Measurements from ENCODE around the gene DCBLD2. TPM values are rescaled to one million over a fixed set of nuclear protein-coding genes. Genes with fewer than 3 reads are reported as not detected.

The DCBLD2 gene
- total RNA-seq, 1 experiment from 2014 or later = 265 TPM

DNA sequence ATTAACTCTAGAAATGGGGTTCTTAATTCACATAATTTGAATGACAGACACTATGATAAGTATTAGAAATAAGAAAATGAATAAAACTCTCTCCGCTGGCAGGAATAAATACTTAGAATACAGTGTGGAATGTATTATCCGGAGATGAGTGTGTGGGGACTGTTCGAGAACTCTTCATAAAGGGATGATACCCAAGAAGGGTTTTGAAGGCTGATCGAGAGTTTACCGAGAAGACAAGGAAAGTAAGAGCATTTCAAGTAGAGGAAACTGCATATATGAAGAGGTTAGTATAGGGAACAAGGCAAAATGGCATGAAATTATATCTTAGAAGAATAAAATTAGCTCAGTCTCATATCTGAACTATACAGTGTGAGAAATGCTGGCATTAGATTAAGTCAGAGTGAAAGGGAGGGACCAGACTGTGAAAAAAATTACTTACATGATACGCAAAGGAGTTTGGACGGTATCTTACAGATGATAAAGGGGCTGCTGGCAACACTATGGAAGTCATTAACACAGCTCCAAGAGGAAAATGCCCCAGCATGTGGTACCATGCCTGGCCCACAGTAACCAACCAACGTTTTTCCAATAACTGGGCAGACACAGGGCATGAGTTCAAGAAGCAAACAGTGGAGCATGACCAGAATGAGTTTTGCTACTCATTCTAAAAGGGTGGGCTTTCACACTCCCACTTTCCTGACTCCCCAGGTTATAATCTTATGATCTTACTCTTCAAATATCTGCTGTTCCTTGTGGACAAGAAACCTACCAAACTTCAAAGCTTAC is 6.5 kb downstream of the DCBLD2 start:
- H3K9me3 ChIP-seq (ENCODE audit: low read length) = no peaks in the 10 kb centered on the region
- peaks cover 92% of the 10 kb centered on the region for H3K36me3 ChIP-seq (ENCODE audit: low read depth, low read length)
- no peak overlapping the region for H2AFZ ChIP-seq (ENCODE audit: low read length)
- peak overlapping the region; percentile 8 for H3K27ac ChIP-seq (ENCODE audit: low read length)
- CTCF ChIA-PET = no interaction called here
- peaks cover 76% of the 10 kb centered on the region for H3K4me1 ChIP-seq (ENCODE audit: insufficient read depth, low read length)
- TF ChIP-seq EZH2phosphoT487 (IDR thresholded peaks at IDR 0.05; ENCODE audit: borderline replicate concordance, low read length) = no peak
- TF ChIP-seq EZH2 (IDR thresholded peaks at IDR 0.05; ENCODE audit: low read length, unreplicated experiment) = no peak
- TF ChIP-seq, protein P1, sequence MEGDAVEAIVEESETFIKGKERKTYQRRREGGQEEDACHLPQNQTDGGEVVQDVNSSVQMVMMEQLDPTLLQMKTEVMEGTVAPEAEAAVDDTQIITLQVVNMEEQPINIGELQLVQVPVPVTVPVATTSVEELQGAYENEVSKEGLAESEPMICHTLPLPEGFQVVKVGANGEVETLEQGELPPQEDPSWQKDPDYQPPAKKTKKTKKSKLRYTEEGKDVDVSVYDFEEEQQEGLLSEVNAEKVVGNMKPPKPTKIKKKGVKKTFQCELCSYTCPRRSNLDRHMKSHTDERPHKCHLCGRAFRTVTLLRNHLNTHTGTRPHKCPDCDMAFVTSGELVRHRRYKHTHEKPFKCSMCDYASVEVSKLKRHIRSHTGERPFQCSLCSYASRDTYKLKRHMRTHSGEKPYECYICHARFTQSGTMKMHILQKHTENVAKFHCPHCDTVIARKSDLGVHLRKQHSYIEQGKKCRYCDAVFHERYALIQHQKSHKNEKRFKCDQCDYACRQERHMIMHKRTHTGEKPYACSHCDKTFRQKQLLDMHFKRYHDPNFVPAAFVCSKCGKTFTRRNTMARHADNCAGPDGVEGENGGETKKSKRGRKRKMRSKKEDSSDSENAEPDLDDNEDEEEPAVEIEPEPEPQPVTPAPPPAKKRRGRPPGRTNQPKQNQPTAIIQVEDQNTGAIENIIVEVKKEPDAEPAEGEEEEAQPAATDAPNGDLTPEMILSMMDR (conservative IDR thresholded peaks at IDR 0.05; ENCODE audit: low read depth, low read length) = no peak
- POLR2A ChIA-PET (ENCODE audit: unreplicated experiment) = interaction anchor here (0.7 kb wide), 1 partner anchor 10 kb away, joined by 3 read pairs; no protein-coding TSS in a partner anchor
- H3K79me2 ChIP-seq (ENCODE audit: low read length) = peaks cover 100% of the 10 kb centered on the region
- peaks cover 96% of the 10 kb centered on the region for H4K20me1 ChIP-seq (ENCODE audit: low read length)
- H3K9me2 ChIP-seq (replicated peaks; ENCODE audit: low read length) = no peaks in the 10 kb centered on the region
- H3K27me3 ChIP-seq (ENCODE audit: low read length) = no peaks in the 10 kb centered on the region
- no peak for DNase-seq
- no TSS peak for BruUV-seq (replicated peaks)
- no peak overlapping the region for H3K9ac ChIP-seq (ENCODE audit: low read length)
- peak overlapping the region; percentile 90 for H3K4me3 ChIP-seq (ENCODE audit: low read length)
- intact Hi-C loops (cut with micrococcal nuclease) = loop anchor here (5.0 kb wide), 1 partner anchor 43 kb away; no protein-coding TSS in a partner anchor
- no peak for ATAC-seq
- H3F3A ChIP-seq (ENCODE audit: low read length, unreplicated experiment) = no peaks in the 10 kb centered on the region
- peak overlapping the region; percentile 90 for H3K4me2 ChIP-seq (ENCODE audit: low read length)

GRCh38 chr3:98893740-98894139 is 7.8 kb downstream of the DCBLD2 start:
- ChIA-PET CTCF (interaction anchor here (0.5 kb wide), 1 partner anchor 92 kb away, joined by 4 read pairs; no protein-coding TSS in a partner anchor), POLR2A (ENCODE audit: unreplicated experiment) (no interaction called here)
- Histone ChIP-seq H3K27me3 (ENCODE audit: low read length) (no peaks in the 10 kb centered on the region), H3K4me3 (ENCODE audit: low read length) (peak overlapping the region; percentile 90), H3K9me2 (replicated peaks; ENCODE audit: low read length) (no peaks in the 10 kb centered on the region), H3K27ac (ENCODE audit: low read length) (peak overlapping the region; percentile 8), H2AFZ (ENCODE audit: low read length) (no peak overlapping the region), H3K4me2 (ENCODE audit: low read length) (peak overlapping the region; percentile 90), H3K36me3 (ENCODE audit: low read depth, low read length) (peaks cover 95% of the 10 kb centered on the region), H3K79me2 (ENCODE audit: low read length) (peaks cover 100% of the 10 kb centered on the region), H3K9me3 (ENCODE audit: low read length) (no peaks in the 10 kb centered on the region), H3K9ac (ENCODE audit: low read length) (no peak overlapping the region), H4K20me1 (ENCODE audit: low read length) (peaks cover 98% of the 10 kb centered on the region), H3F3A (ENCODE audit: low read length, unreplicated experiment) (no peaks in the 10 kb centered on the region), H3K4me1 (ENCODE audit: insufficient read depth, low read length) (peaks cover 88% of the 10 kb centered on the region)
- intact Hi-C loops (cut with micrococcal nuclease) = no loop called here
- no TSS peak for BruUV-seq (replicated peaks)
- ATAC-seq = no peak; the same call in 1 of the 2 replicates
- TF ChIP-seq, protein P1 (conservative IDR thresholded peaks at IDR 0.05; ENCODE audit: low read depth, low read length) = no peak
- TF ChIP-seq EZH2phosphoT487 (IDR thresholded peaks at IDR 0.05; ENCODE audit: borderline replicate concordance, low read length) (no peak), EZH2 (IDR thresholded peaks at IDR 0.05; ENCODE audit: low read length, unreplicated experiment) (no peak)
- no peak for DNase-seq

- peaks cover 5% of the 10 kb centered on the region for H3F3A ChIP-seq (ENCODE audit: low read length, unreplicated experiment)
- no TSS peak for BruUV-seq (replicated peaks)
- H3K9me2 ChIP-seq (replicated peaks; ENCODE audit: low read length) = no peaks in the 10 kb centered on the region
- H3K9ac ChIP-seq (ENCODE audit: low read length) = no peak overlapping the region
- ATAC-seq = no peak
- ChIA-PET POLR2A (ENCODE audit: unreplicated experiment) (no interaction called here), CTCF (no interaction called here)
- H4K20me1 ChIP-seq (ENCODE audit: low read length) = peaks cover 95% of the 10 kb centered on the region
- TF ChIP-seq EZH2phosphoT487 (IDR thresholded peaks at IDR 0.05; ENCODE audit: borderline replicate concordance, low read length) = no peak
- TF ChIP-seq, protein P1 (conservative IDR thresholded peaks at IDR 0.05; ENCODE audit: low read depth, low read length) = no peak
- no peak for TF ChIP-seq EZH2 (IDR thresholded peaks at IDR 0.05; ENCODE audit: low read length, unreplicated experiment)
- peaks cover 99% of the 10 kb centered on the region for H3K4me1 ChIP-seq (ENCODE audit: insufficient read depth, low read length)
- H3K9me3 ChIP-seq (ENCODE audit: low read length) = no peaks in the 10 kb centered on the region
- H2AFZ ChIP-seq (ENCODE audit: low read length) = no peak overlapping the region
- peak overlapping the region; percentile 90 for H3K4me2 ChIP-seq (ENCODE audit: low read length)
- H3K27ac ChIP-seq (ENCODE audit: low read length) = 0 out of 2 replicates have a peak overlapping the region, but pooled peaks have one; percentile 13
- no peaks in the 10 kb centered on the region for H3K27me3 ChIP-seq (ENCODE audit: low read length)
- H3K4me3 ChIP-seq (ENCODE audit: low read length) = peak overlapping the region; percentile 20
- H3K36me3 ChIP-seq (ENCODE audit: low read depth, low read length) = peaks cover 89% of the 10 kb centered on the region
- intact Hi-C loops (cut with micrococcal nuclease) = no loop called here
- peaks cover 100% of the 10 kb centered on the region for H3K79me2 ChIP-seq (ENCODE audit: low read length)
- DNase-seq = no peak
Measured at GRCh38 chr3:98892263-98892662, 9.2 kb downstream of the DCBLD2 start.
